ENCODE data around the gene SMAD2. TPM values are rescaled to one million over a fixed set of nuclear protein-coding genes. Genes with fewer than 3 reads are reported as not detected.
A peak's percentile ranks its signal among the peaks of the same experiment; 100 is the strongest.

The SMAD2 gene
- total and polyA plus RNA-seq, 2 of the 8 experiments (the other 6 are each of a cell fraction or from before 2014, with no cell fraction given) = 28.4 to 124 TPM

DNA sequence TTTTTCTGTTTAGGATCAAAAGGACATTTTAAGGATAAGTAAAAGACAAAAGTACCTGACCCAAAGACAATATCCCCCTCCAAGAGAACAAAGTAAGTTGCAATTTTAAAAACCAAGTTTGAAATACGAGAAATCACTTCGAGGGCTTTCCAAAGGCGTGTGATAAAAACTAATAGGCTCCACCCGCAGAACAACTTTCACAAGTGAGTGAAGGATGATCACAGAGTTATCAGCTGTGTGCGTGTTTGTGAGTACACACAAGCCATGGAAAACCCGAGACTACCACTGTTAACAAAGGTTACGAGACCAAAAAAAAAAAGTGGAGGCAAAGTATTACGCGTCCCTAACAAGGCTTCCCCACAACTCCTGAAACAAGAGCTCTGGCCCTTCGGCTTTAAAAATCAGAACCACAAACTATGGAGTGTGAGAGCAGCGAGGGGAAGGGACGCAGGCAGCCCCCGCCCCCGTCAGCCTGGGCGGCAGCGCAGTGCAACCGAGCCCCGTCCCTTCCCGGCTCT lies 719 bp downstream of the SMAD2 start:
- Histone ChIP-seq H2AFZ (ENCODE audit: low read length) (no peak overlapping the region), H4K91ac (replicated peaks; ENCODE audit: insufficient read length, low read length) (peak overlapping the region; percentile 22), H3K23me2 (ENCODE audit: low read depth, low read length) (peaks cover 2% of the 10 kb centered on the region; the same call in 1 of the 2 replicates), H3K4me2 (ENCODE audit: insufficient read depth in 1 of 2, low read depth in 2 of 2, low read length in 2 of 2) (peak overlapping the region; percentile 68 to 75), H3K56ac (replicated peaks; ENCODE audit: insufficient read length, low read depth, low read length) (peak overlapping the region; percentile 91), H3K79me2 (ENCODE audit: control insufficient read depth in 1 of 2, insufficient read depth in 2 of 2, low read length in 2 of 2) (peaks cover 30 to 51% of the 10 kb centered on the region in 2 experiments), H3K9me3 (ENCODE audit: insufficient read depth in 2 of 2, low read depth in 1 of 2, low read length in 1 of 2) (no peaks in the 10 kb centered on the region), H3K9ac (replicated peaks in 1 of 4; ENCODE audit: extremely low read depth in 1 of 4, low read depth in 3 of 4, low read length in 3 of 4) (peak overlapping the region; percentile 81 to 91 (median 88)), H2AK5ac (ENCODE audit: low read depth, low read length) (no peak overlapping the region), H3K36me3 (ENCODE audit: control insufficient read depth in 2 of 4, insufficient read depth in 4 of 4, low read length in 3 of 4) (no peaks in the 10 kb centered on the region), H3K4me3 (ENCODE audit: extremely low read depth in 1 of 4, insufficient read depth in 2 of 4, low read depth in 3 of 4, low read length in 4 of 4) (peak overlapping the region; percentile 90 to 96 (median 93)), H3K23ac (ENCODE audit: insufficient read length) (no peak overlapping the region), H4K8ac (ENCODE audit: extremely low read depth, insufficient read depth, low read length) (peak overlapping the region; percentile 87; the same call in 1 of the 2 replicates), H3K79me1 (ENCODE audit: low read depth, low read length) (no peaks in the 10 kb centered on the region; the same call in 1 of the 2 replicates), H3K4ac (replicated peaks; ENCODE audit: insufficient read length, low read depth, low read length) (peak overlapping the region; percentile 1), H3K4me1 (replicated peaks in 1 of 4; ENCODE audit: control insufficient read depth in 3 of 4, insufficient read depth in 4 of 4, low read length in 3 of 4) (peaks cover 4 to 26% (median 19%) of the 10 kb centered on the region in 4 experiments; a peak in 6 of 7 replicates), H2BK20ac (ENCODE audit: low read length) (no peak overlapping the region), H2BK120ac (replicated peaks; ENCODE audit: low read depth, low read length) (peak overlapping the region; percentile 3), H4K5ac (ENCODE audit: insufficient read length, low read depth, low read length) (peak overlapping the region; percentile 82), H2BK5ac (ENCODE audit: low read depth, low read length) (peak overlapping the region; percentile 93), H3K27me3 (replicated peaks in 1 of 4; ENCODE audit: control insufficient read depth in 3 of 4, extremely low read depth in 1 of 4, insufficient read depth in 3 of 4, low read length in 3 of 4) (no peaks in the 10 kb centered on the region), H2BK12ac (ENCODE audit: low read depth, low read length) (peak overlapping the region; percentile 51; the same call in 1 of the 2 replicates), H2BK15ac (ENCODE audit: low read length) (no peak overlapping the region), H3K27ac (ENCODE audit: low read depth, low read length) (peak overlapping the region; percentile 77), H3K18ac (ENCODE audit: extremely low read depth, low read length) (peak overlapping the region; percentile 96), H3K14ac (ENCODE audit: insufficient read length) (no peak overlapping the region), H4K20me1 (replicated peaks in 1 of 2; ENCODE audit: control insufficient read depth in 1 of 2, insufficient read depth in 2 of 2, low read length in 2 of 2) (peaks cover 11 to 17% of the 10 kb centered on the region in 2 experiments)
- WGBS, 2 experiments (ENCODE audit: extremely low coverage in 1 of 2, insufficient coverage in 1 of 2, insufficient read length in 1 of 2, insufficient replicate concordance in 2 of 2, low coverage in 1 of 2, low lambda C conversion rate in 2 of 2, missing lambda C conversion rate in 1 of 2) = 3% methylated on average over 13 of the region's 19 CpGs; no CpG with 5 or more reads in 1 of the 2 experiments
- FAIRE-seq (no peak), DNase-seq (ENCODE audit: low read depth in 1 of 2, low spot score in 2 of 2) (no peak)
- TF ChIP-seq KDM5A (IDR thresholded peaks at IDR 0.05; ENCODE audit: low read length) (no peak), POLR2AphosphoS5 (IDR thresholded peaks at IDR 0.05; ENCODE audit: low read depth, low read length) (0 out of 2 replicates have a peak, but pooled peaks have one; percentile 27), PHF8 (conservative IDR thresholded peaks at IDR 0.05; ENCODE audit: low read depth, low read length) (0 out of 2 replicates have a peak, but pooled peaks have one; percentile 45)
- POLR2A ChIA-PET (ENCODE audit: partially characterized antibody) = interaction anchor here (0.6 to 2.3 kb wide), 14 partner anchors 9 to 100 kb away, joined by 3 to 18 read pairs (median 4); no protein-coding TSS in a partner anchor
- CTCF ChIA-PET (ENCODE audit: partially characterized antibody) = interaction anchor here (0.6 to 1.0 kb wide), 4 partner anchors 68 to 152 kb away, joined by 3 to 4 read pairs (median 4); no protein-coding TSS in a partner anchor
